Aorta (tissue), 5 donors: Measurements from ENCODE around the gene TCEA3. TPM values are rescaled to one million over a fixed set of nuclear protein-coding genes. Genes with fewer than 3 reads are reported as not detected.

Source experiments
- ATAC-seq: fragments of 200-7000 bp; cut with Tn5 transposase; one replicate; pipeline ENCODE4 v1.9.1; 2022; ENCODE audit warnings: moderate library complexity; ENCODE audit not compliant: low FRiP score
- DNase-seq, 2 donors: peaks; one replicate each; pipeline ENCODE4 v3.0.0-alpha.2; 2020
- H3K27ac ChIP-seq, 2 donors: one replicate each; pipeline ENCODE4 v1.5.1; 2013; ENCODE audit warnings: low read length in 2 of 2, mild to moderate bottlenecking in 2 of 2, moderate library complexity in 2 of 2, control low read depth in 1 of 2, inconsistent platforms in 1 of 2, low read depth in 1 of 2
- H3K27me3 ChIP-seq, 2 donors: one replicate each; pipeline ENCODE4 v1.6.1; 2013; ENCODE audit warnings: control low read depth in 1 of 2, low read length in 1 of 2, mild to moderate bottlenecking in 1 of 2, moderate library complexity in 1 of 2; ENCODE audit not compliant: insufficient read depth in 2 of 2, control insufficient read depth in 1 of 2
- H3K36me3 ChIP-seq, 2 donors: one replicate each; pipeline ENCODE4 v1.6.1; 2013; ENCODE audit warnings: control low read depth in 1 of 2, low read length in 1 of 2, mild to moderate bottlenecking in 1 of 2; ENCODE audit not compliant: insufficient read depth in 2 of 2, control insufficient read depth in 1 of 2
- H3K4me1 ChIP-seq, 2 donors: one replicate each; pipeline ENCODE4 v1.6.1; 2013; ENCODE audit warnings: low read length in 2 of 2, control low read depth in 1 of 2, mild to moderate bottlenecking in 1 of 2, moderate library complexity in 1 of 2; ENCODE audit not compliant: insufficient read depth in 2 of 2, control insufficient read depth in 1 of 2
- H3K4me3 ChIP-seq, 2 donors: one replicate each; pipeline ENCODE4 v1.5.1; 2013; ENCODE audit warnings: low read length in 2 of 2, control low read depth in 1 of 2, mild to moderate bottlenecking in 1 of 2
- H3K9me3 ChIP-seq: one replicate; pipeline ENCODE4 v1.6.1; 2013; ENCODE audit warnings: mild to moderate bottlenecking, low read length; ENCODE audit not compliant: control insufficient read depth
- WGBS, 2 donors: extraction: QIAGEN DNeasy Blood & Tissue Kit; methylation state at CpG; one replicate each; pipeline ENCODE4 v1.1.7; 2013; 5-methylcytosine and 5-hydroxymethylcytosine counted together
- intact Hi-C, 2 donors: fragments of 100-400 bp; cut with DNase I; formaldehyde crosslinking; loops; one replicate each; pipeline versions ENCODE4 v1.14.2 to v1.15.0; 2022
- polyA plus RNA-seq, 2 donors: library from polyadenylated mRNA; stranded (reverse); fragments of 200-250 nt; gene quantifications; one replicate each; pipeline ENCODE4 v1.2.3, GENCODE V29; 2013
- total RNA-seq, 2 donors: library from RNA; stranded (reverse); fragmentation: NEBNext Ultra II Directional; extraction: Animal tissue kit (Norgen Biotek cat#: 25700); gene quantifications; one replicate each; pipeline ENCODE4 v1.2.1, GENCODE V29; 2021
- donor health status: healthy with polysubstance abuse.
- donor health status: Bipolar disorder and iron deficiency.
- donor health status: DM: no; HTN: no; CAD: no.
- donor health status: DM: no; HTN: no; CAD: no.
- donor health status: DM: yes; HTN: yes; CAD: no.

The TCEA3 gene
- total and polyA plus RNA-seq, 4 donors: 25.7 to 51.3 (median 34.2) TPM

GRCh38 chr1:23421343-23421742 lies 3.2 kb downstream of the TCEA3 start:
- Histone ChIP-seq H3K36me3 (peaks cover 0 to 5% of the 10 kb centered on the region in 2 donors), H3K27me3 (no peaks in the 10 kb centered on the region), H3K4me1 (no peaks in the 10 kb centered on the region), H3K9me3 (no peaks in the 10 kb centered on the region), H3K4me3 (no peak overlapping the region), H3K27ac (no peak overlapping the region)
- no peak for ATAC-seq
- intact Hi-C loops: loop anchor here (5.0 kb wide), 1 partner anchor 61 kb away; the partner anchor contains the start of gene ASAP3 (in 2 of the 2)
- DNase-seq: no peak
- 57 to 63% methylated on average over 3 of the region's 3 CpGs for WGBS, 2 donors

- Histone ChIP-seq H3K9me3 (no peaks in the 10 kb centered on the region), H3K36me3 (peaks cover 0 to 5% of the 10 kb centered on the region in 2 donors), H3K4me3 (no peak overlapping the region), H3K27ac (no peak overlapping the region), H3K27me3 (no peaks in the 10 kb centered on the region), H3K4me1 (no peaks in the 10 kb centered on the region)
- DNase-seq: no peak
- 56 to 78% methylated on average over 3 of the region's 3 CpGs for WGBS, 2 donors
- no peak for ATAC-seq
- intact Hi-C loops: loop anchor here (5.0 kb wide), 1 partner anchor 62 kb away; the partner anchor contains the start of gene ASAP3 (in 2 of the 2)
Measured at GRCh38 chr1:23420778-23421177, 3.8 kb downstream of the TCEA3 start.

- DNase-seq (no peak), ATAC-seq (no peak)
- H3K36me3 ChIP-seq: peaks cover 0 to 5% of the 10 kb centered on the region in 2 donors
- H3K4me3 ChIP-seq: no peak overlapping the region
- H3K4me1 ChIP-seq: no peaks in the 10 kb centered on the region
- H3K27me3 ChIP-seq: no peaks in the 10 kb centered on the region
- intact Hi-C loops: no loop called here
- H3K27ac ChIP-seq: no peak overlapping the region
- WGBS, 2 donors: 71 to 75% methylated on average over 6 of the region's 6 CpGs
- H3K9me3 ChIP-seq: no peaks in the 10 kb centered on the region
Measured at GRCh38 chr1:23419180-23419579, 5.4 kb downstream of the TCEA3 start.

GRCh38 chr1:23417570-23417969 lies 7.0 kb downstream of the TCEA3 start:
- Histone ChIP-seq H3K9me3 (no peaks in the 10 kb centered on the region), H3K27ac (no peak overlapping the region), H3K4me3 (no peak overlapping the region), H3K27me3 (no peaks in the 10 kb centered on the region), H3K4me1 (no peaks in the 10 kb centered on the region), H3K36me3 (peaks cover 0 to 5% of the 10 kb centered on the region in 2 donors)
- intact Hi-C loops: no loop called here
- WGBS, 2 donors: 22 to 32% methylated on average over 3 of the region's 3 CpGs
- no peak for ATAC-seq
- no peak for DNase-seq

GRCh38 chr1:23416964-23417363 lies 7.6 kb downstream of the TCEA3 start:
- Histone ChIP-seq H3K27ac (no peak overlapping the region), H3K36me3 (peaks cover 0 to 5% of the 10 kb centered on the region in 2 donors), H3K4me1 (no peaks in the 10 kb centered on the region), H3K4me3 (no peak overlapping the region), H3K27me3 (no peaks in the 10 kb centered on the region), H3K9me3 (no peaks in the 10 kb centered on the region)
- no peak for ATAC-seq
- DNase-seq: no peak
- intact Hi-C loops: no loop called here
- 81 to 83% methylated on average over 4 of the region's 4 CpGs for WGBS, 2 donors

GRCh38 chr1:23408797-23409290 lies 15.7 kb downstream of the TCEA3 start:
- peaks cover 0 to 5% of the 10 kb centered on the region in 2 donors for H3K36me3 ChIP-seq
- no peak overlapping the region for H3K4me3 ChIP-seq
- H3K27me3 ChIP-seq: no peaks in the 10 kb centered on the region
- peaks cover 0 to 2% of the 10 kb centered on the region in 2 donors for H3K4me1 ChIP-seq
- ATAC-seq (no peak), DNase-seq (no peak)
- no peaks in the 10 kb centered on the region for H3K9me3 ChIP-seq
- no peak overlapping the region for H3K27ac ChIP-seq
- intact Hi-C loops: loop anchor here in 1 of 2 donors (10.0 kb wide), 1 partner anchor 64 kb away; the partner anchor contains the start of gene HNRNPR
- WGBS, 2 donors: 80 to 85% methylated on average over 7 of the region's 7 CpGs

GRCh38 chr1:23407016-23407630 lies 17.4 kb downstream of the TCEA3 start:
- H3K36me3 ChIP-seq: peaks cover 0 to 5% of the 10 kb centered on the region in 2 donors
- no peak overlapping the region for H3K4me3 ChIP-seq
- H3K4me1 ChIP-seq: peaks cover 0 to 2% of the 10 kb centered on the region in 2 donors
- DNase-seq (no peak), ATAC-seq (no peak)
- intact Hi-C loops: loop anchor here in 1 of 2 donors (10.0 kb wide), 1 partner anchor 62 kb away; the partner anchor contains the start of gene HNRNPR
- H3K27me3 ChIP-seq: no peaks in the 10 kb centered on the region
- WGBS, 2 donors: 76 to 79% methylated on average over 8 of the region's 8 CpGs
- H3K9me3 ChIP-seq: no peaks in the 10 kb centered on the region
- no peak overlapping the region for H3K27ac ChIP-seq

GRCh38 chr1:23405946-23406345 lies 18.6 kb downstream of the TCEA3 start:
- no peak for ATAC-seq
- Histone ChIP-seq H3K27ac (no peak overlapping the region), H3K4me1 (no peaks in the 10 kb centered on the region), H3K36me3 (peaks cover 0 to 5% of the 10 kb centered on the region in 2 donors), H3K9me3 (no peaks in the 10 kb centered on the region), H3K4me3 (no peak overlapping the region), H3K27me3 (no peaks in the 10 kb centered on the region)
- no peak for DNase-seq
- intact Hi-C loops: loop anchor here in 1 of 2 donors (10.0 kb wide), 1 partner anchor 61 kb away; the partner anchor contains the start of gene HNRNPR
- 87 to 92% methylated on average over 3 of the region's 3 CpGs for WGBS, 2 donors
